ENCODE results near the gene NLRC3. TPM values are rescaled to one million over a fixed set of nuclear protein-coding genes. Genes with fewer than 3 reads are reported as not detected.

Gene NLRC3
- total and polyA plus RNA-seq, 3 experiments from 2014 or later = 20.5 to 49.8 (median 21.3) TPM

GRCh38 chr16:3589991-3590701, 12.9 kb upstream of the NLRC3 start:
- H3K27me3 Mint-ChIP-seq = no peaks in the 10 kb centered on the region
- H3K27ac Mint-ChIP-seq = peak overlapping the region in 2 of 8 donors; percentile 29 to 37
- POLR2A ChIA-PET = no interaction called here
- H3K4me1 Mint-ChIP-seq = peaks cover 3 to 5% (median 4%) of the 10 kb centered on the region in 3 donors
- no peak for DNase-seq
- Histone ChIP-seq H3K9me3 (ENCODE audit: low read length) (no peaks in the 10 kb centered on the region), H3K27me3 (ENCODE audit: insufficient read depth, low read length, poor library complexity, severe bottlenecking) (no peaks in the 10 kb centered on the region), H3K27ac (ENCODE audit: low read depth, low read length) (no peak overlapping the region), H3K36me3 (ENCODE audit: insufficient read depth, low read length) (no peaks in the 10 kb centered on the region), H3K4me1 (ENCODE audit: insufficient read depth, low read length) (no peaks in the 10 kb centered on the region), H3K4me3 (ENCODE audit: low read length) (no peak overlapping the region)
- no peak overlapping the region for H3K4me3 Mint-ChIP-seq
- peaks cover 5 to 26% (median 9%) of the 10 kb centered on the region in 3 donors for H3K36me3 Mint-ChIP-seq
- H3K9me3 Mint-ChIP-seq = no peaks in the 10 kb centered on the region
- CTCF ChIA-PET = no interaction called here

GRCh38 chr16:3589441-3589921, 12.3 kb upstream of the NLRC3 start:
- Histone ChIP-seq H3K27me3 (ENCODE audit: insufficient read depth, low read length, poor library complexity, severe bottlenecking) (no peaks in the 10 kb centered on the region), H3K4me3 (ENCODE audit: low read length) (no peak overlapping the region), H3K4me1 (ENCODE audit: insufficient read depth, low read length) (no peaks in the 10 kb centered on the region), H3K27ac (ENCODE audit: low read depth, low read length) (no peak overlapping the region), H3K9me3 (ENCODE audit: low read length) (no peaks in the 10 kb centered on the region), H3K36me3 (ENCODE audit: insufficient read depth, low read length) (no peaks in the 10 kb centered on the region)
- Mint-ChIP-seq H3K27ac (no peak overlapping the region), H3K9me3 (no peaks in the 10 kb centered on the region), H3K4me3 (no peak overlapping the region), H3K27me3 (no peaks in the 10 kb centered on the region), H3K4me1 (peaks cover 3 to 5% (median 4%) of the 10 kb centered on the region in 3 donors), H3K36me3 (peaks cover 5 to 26% (median 9%) of the 10 kb centered on the region in 3 donors)
- no peak for DNase-seq
- ChIA-PET CTCF (no interaction called here), POLR2A (no interaction called here)

- Histone ChIP-seq H3K27ac (ENCODE audit: low read depth, low read length) (no peak overlapping the region), H3K4me1 (ENCODE audit: insufficient read depth, low read length) (no peaks in the 10 kb centered on the region), H3K36me3 (ENCODE audit: insufficient read depth, low read length) (no peaks in the 10 kb centered on the region), H3K27me3 (ENCODE audit: insufficient read depth, low read length, poor library complexity, severe bottlenecking) (no peaks in the 10 kb centered on the region), H3K4me3 (ENCODE audit: low read length) (no peak overlapping the region), H3K9me3 (ENCODE audit: low read length) (no peaks in the 10 kb centered on the region)
- H3K4me3 Mint-ChIP-seq = no peak overlapping the region
- DNase-seq = no peak
- H3K27me3 Mint-ChIP-seq = no peaks in the 10 kb centered on the region
- H3K4me1 Mint-ChIP-seq = peaks cover 3 to 5% (median 4%) of the 10 kb centered on the region in 3 donors
- peak overlapping the region in 1 of 8 donors; percentile 50 for H3K27ac Mint-ChIP-seq
- peaks cover 5 to 28% (median 9%) of the 10 kb centered on the region in 3 donors for H3K36me3 Mint-ChIP-seq
- CTCF ChIA-PET = no interaction called here
- H3K9me3 Mint-ChIP-seq = no peaks in the 10 kb centered on the region
- POLR2A ChIA-PET = no interaction called here
Observed at GRCh38 chr16:3589001-3589400, 11.8 kb upstream of the NLRC3 start.

GRCh38 chr16:3587547-3588110, 10.4 kb upstream of the NLRC3 start:
- no peaks in the 10 kb centered on the region for H3K9me3 ChIP-seq (ENCODE audit: low read length)

GRCh38 chr16:3584412-3584811, 7.2 kb upstream of the NLRC3 start:
- Histone ChIP-seq H3K27ac (ENCODE audit: low read depth, low read length) (no peak overlapping the region), H3K4me3 (ENCODE audit: low read length) (no peak overlapping the region), H3K9me3 (ENCODE audit: low read length) (no peaks in the 10 kb centered on the region), H3K4me1 (ENCODE audit: insufficient read depth, low read length) (peaks cover 12% of the 10 kb centered on the region), H3K36me3 (ENCODE audit: insufficient read depth, low read length) (no peaks in the 10 kb centered on the region), H3K27me3 (ENCODE audit: insufficient read depth, low read length, poor library complexity, severe bottlenecking) (no peaks in the 10 kb centered on the region)
- Mint-ChIP-seq H3K9me3 (no peaks in the 10 kb centered on the region), H3K4me1 (peaks cover 10 to 19% (median 16%) of the 10 kb centered on the region in 3 donors), H3K27ac (no peak overlapping the region), H3K4me3 (no peak overlapping the region), H3K36me3 (peaks cover 0 to 11% (median 4%) of the 10 kb centered on the region in 3 donors), H3K27me3 (no peaks in the 10 kb centered on the region)
- ChIA-PET CTCF (no interaction called here), POLR2A (no interaction called here)
- DNase-seq = no peak

More at GRCh38 chr16:3587547-3588110, 10.4 kb upstream of the NLRC3 start:
- H3K9me3 Mint-ChIP-seq = no peaks in the 10 kb centered on the region
- no peaks in the 10 kb centered on the region for H3K27me3 Mint-ChIP-seq
- Histone ChIP-seq H3K27ac (ENCODE audit: low read depth, low read length) (no peak overlapping the region), H3K4me1 (ENCODE audit: insufficient read depth, low read length) (no peaks in the 10 kb centered on the region), H3K27me3 (ENCODE audit: insufficient read depth, low read length, poor library complexity, severe bottlenecking) (no peaks in the 10 kb centered on the region), H3K4me3 (ENCODE audit: low read length) (no peak overlapping the region), H3K36me3 (ENCODE audit: insufficient read depth, low read length) (no peaks in the 10 kb centered on the region)
- CTCF ChIA-PET = no interaction called here
- peaks cover 3 to 5% (median 4%) of the 10 kb centered on the region in 3 donors for H3K4me1 Mint-ChIP-seq
- peak overlapping the region in 2 of 8 donors; percentile 13 to 66 for H3K27ac Mint-ChIP-seq
- H3K4me3 Mint-ChIP-seq = no peak overlapping the region
- POLR2A ChIA-PET = no interaction called here
- no peak for DNase-seq
- peaks cover 5 to 29% (median 9%) of the 10 kb centered on the region in 3 donors for H3K36me3 Mint-ChIP-seq

- CTCF ChIA-PET = no interaction called here
- Mint-ChIP-seq H3K4me3 (no peak overlapping the region), H3K27me3 (no peaks in the 10 kb centered on the region)
Observed at GRCh38 chr16:3583303-3584038, 6.3 kb upstream of the NLRC3 start.

GRCh38 chr16:3582276-3583165, 5.3 kb upstream of the NLRC3 start:
- no peak for DNase-seq
- no peak overlapping the region for H3K4me3 ChIP-seq (ENCODE audit: low read length)
- Mint-ChIP-seq H3K27ac (peak overlapping the region in 1 of 8 donors; percentile 48), H3K36me3 (peaks cover 0 to 11% (median 4%) of the 10 kb centered on the region in 3 donors), H3K9me3 (no peaks in the 10 kb centered on the region), H3K4me1 (peaks cover 24 to 32% (median 29%) of the 10 kb centered on the region in 3 donors), H3K4me3 (no peak overlapping the region), H3K27me3 (no peaks in the 10 kb centered on the region)
- no peaks in the 10 kb centered on the region for H3K36me3 ChIP-seq (ENCODE audit: insufficient read depth, low read length)
- no peaks in the 10 kb centered on the region for H3K9me3 ChIP-seq (ENCODE audit: low read length)
- CTCF ChIA-PET = no interaction called here
- peaks cover 26% of the 10 kb centered on the region for H3K4me1 ChIP-seq (ENCODE audit: insufficient read depth, low read length)
- H3K27ac ChIP-seq (ENCODE audit: low read depth, low read length) = no peak overlapping the region
- POLR2A ChIA-PET = interaction anchor here (0.6 kb wide), 1 partner anchor 40 kb away, joined by 4 read pairs; no protein-coding TSS in a partner anchor
- no peaks in the 10 kb centered on the region for H3K27me3 ChIP-seq (ENCODE audit: insufficient read depth, low read length, poor library complexity, severe bottlenecking)

More at GRCh38 chr16:3583303-3584038, 6.3 kb upstream of the NLRC3 start:
- Mint-ChIP-seq H3K27ac (peak overlapping the region in 2 of 8 donors; percentile 17 to 41), H3K36me3 (peaks cover 0 to 11% (median 4%) of the 10 kb centered on the region in 3 donors), H3K4me1 (peaks cover 17 to 26% (median 24%) of the 10 kb centered on the region in 3 donors), H3K9me3 (no peaks in the 10 kb centered on the region)
- DNase-seq = no peak
- H3K4me1 ChIP-seq (ENCODE audit: insufficient read depth, low read length) = peaks cover 19% of the 10 kb centered on the region
- H3K4me3 ChIP-seq (ENCODE audit: low read length) = no peak overlapping the region
- POLR2A ChIA-PET = no interaction called here
- H3K9me3 ChIP-seq (ENCODE audit: low read length) = no peaks in the 10 kb centered on the region
- H3K27ac ChIP-seq (ENCODE audit: low read depth, low read length) = no peak overlapping the region
- H3K27me3 ChIP-seq (ENCODE audit: insufficient read depth, low read length, poor library complexity, severe bottlenecking) = no peaks in the 10 kb centered on the region
- H3K36me3 ChIP-seq (ENCODE audit: insufficient read depth, low read length) = no peaks in the 10 kb centered on the region

Measured in CD8-positive, alpha-beta memory T cell (primary cell).